HG03432 (cell line): ENCODE results near the gene SLC22A2.
"Not testable (repeated sequence)": the region's sequence is repeated elsewhere in the genome, so short reads cannot be mapped to it uniquely, and the experiment has no call there.

Experiments used
- ATAC-seq: cut with Tn5 transposase; IDR thresholded peaks from one replicate; pipeline ENCODE4 v1.9.1; 2021; ENCODE audit warnings: mild to moderate bottlenecking, moderate library complexity; ENCODE audit not compliant: unreplicated experiment

Gene SLC22A2

DNA sequence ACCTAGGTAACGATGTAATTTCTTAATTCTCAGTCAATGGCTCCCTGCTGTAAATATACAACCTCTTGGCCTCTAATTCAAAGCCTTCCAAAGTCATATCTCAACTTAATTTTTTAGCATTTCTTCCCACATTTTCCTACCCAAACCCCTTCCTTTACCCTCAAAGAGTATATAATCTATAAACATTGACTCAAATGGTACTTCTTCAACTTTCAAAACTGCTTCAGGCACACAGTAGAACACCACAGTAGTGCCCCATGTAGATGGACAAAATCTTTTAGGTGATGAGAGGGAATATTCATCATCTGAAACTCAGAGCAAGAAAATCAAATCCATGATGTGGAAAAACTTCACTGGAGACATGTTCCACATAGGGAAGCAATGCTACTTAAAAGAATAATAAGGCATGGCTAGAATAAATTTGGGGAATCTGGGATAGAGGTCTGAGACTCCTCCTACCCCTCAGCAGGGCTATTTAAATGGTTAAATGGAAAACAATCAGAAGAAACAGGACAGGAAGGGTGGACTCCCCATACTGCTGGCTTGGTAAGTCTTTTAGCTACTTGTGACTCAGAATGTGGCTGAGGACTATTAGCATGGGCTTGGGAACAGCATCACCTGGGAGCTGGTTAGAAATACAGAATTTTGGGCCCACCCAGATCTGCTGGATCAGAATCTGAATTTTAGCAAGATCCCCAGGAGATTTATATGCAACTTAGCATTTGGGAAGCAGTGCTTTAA, 6.4 kb downstream of the SLC22A2 start:
- ATAC-seq: no peak

DNA sequence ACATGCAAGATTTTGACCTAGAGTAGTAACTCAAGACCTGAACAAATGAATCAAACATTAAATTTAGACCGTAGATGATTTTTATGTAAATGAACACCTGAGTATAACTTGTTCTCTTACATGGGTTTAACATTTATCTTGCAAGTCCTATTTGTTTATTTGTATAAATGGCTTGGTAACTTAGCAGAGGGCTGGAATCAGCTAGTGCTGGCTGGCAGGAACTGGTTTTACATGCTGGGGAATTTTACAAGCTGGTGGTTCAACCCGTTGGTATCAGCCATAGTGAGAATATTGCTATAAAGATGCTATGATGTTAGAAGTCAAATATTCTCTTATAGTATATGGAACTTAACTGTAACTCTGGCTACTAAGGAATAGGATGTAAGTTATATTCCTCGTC, 8.9 kb downstream of the SLC22A2 start:
- ATAC-seq: no peak

DNA sequence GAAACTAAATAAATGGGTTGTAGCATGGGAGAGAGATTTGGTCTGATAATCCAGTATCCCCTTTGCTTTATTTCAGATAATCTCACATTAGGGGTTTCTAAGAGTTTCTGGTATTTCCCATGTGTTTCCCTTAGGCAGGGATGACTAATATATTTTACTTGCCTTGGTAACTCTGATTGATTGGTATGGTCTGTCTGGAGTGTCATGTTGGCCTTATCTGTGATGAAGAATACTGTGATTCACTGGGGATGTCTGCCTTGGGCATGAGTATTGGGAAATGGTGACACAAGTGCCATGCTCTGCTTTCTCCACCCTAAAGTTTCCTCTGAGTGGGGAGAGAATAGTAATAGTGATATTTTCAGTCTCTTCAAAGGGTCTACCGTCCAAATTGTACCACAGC, 10.1 kb downstream of the SLC22A2 start:
- ATAC-seq: no peak

DNA sequence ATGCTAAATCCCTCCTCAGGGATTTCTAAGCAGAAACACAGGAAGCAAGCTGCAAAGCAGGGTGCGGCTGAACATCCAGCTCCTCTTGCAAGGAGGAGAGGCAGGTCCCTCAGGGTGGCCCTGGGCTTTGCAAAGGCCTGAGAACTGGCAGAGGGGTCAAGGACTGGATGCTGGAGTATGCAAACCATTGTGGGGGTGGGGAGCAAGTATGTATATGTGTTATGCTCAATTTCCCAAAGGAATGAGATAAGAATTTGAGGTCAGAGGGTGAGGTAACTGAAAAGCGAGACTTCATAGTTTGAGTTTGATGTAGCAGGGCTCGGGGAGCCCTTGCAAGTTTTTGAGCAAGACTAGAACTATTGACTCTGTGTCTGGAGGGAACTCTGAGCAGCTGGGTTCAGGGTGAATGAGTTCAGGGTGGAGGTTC, 11.2 kb downstream of the SLC22A2 start:
- no peak for ATAC-seq

DNA sequence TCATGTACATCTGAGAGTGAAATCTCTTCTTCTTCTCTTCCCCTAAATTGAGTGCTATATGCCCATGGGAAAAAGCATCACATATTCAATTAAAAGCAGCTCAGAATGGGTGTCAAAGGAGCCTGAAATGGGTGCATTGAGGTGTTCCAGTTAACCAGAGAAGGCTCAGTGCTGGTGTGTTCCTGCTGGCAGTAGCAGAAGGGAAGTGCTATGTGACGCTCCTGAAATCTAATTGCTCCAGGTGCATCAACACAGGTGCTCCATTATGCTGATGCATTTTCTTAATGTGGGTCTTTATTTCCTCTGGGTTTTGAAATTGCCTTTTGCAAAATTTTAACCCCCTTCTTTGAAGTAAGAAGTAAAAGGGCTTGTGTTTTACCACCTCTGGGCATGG, 17.9 kb downstream of the SLC22A2 start:
- no peak for ATAC-seq

DNA sequence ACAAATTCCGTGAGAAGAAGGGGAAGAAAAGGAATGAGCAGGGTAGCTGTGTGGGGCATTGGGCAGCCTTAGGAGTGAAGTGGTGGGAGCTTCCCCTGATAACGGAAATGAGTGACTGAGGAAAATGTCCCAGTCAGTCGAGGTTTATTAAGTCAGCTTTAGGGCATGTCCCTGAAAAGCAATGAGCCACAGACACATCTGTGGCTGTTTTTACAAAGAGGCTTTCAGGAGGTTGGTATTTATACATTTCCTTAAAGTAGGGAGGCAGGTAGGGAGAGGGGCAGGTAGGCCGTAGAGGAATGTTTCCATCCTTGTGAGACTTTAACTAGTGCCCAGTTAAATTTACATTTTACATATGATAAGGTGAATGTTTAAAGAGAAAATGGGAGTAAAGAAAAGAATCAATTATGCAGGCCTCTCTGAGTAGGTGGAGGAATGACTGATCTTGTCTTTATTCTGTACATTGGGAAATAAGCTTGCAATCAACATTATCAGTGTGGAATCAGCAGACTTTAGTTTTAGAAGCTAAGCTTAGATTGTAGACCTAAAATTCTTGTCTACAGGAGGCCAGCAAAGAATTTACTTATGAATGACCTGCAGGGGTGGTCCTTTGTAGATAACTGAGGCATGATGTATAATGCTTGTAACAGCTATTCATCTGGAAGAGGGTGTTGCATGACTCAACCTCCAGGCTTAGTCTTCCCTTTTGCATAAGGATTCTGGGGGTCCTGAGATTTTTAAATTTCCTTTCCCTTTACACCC, 18.5 kb downstream of the SLC22A2 start:
- ATAC-seq: no peak

DNA sequence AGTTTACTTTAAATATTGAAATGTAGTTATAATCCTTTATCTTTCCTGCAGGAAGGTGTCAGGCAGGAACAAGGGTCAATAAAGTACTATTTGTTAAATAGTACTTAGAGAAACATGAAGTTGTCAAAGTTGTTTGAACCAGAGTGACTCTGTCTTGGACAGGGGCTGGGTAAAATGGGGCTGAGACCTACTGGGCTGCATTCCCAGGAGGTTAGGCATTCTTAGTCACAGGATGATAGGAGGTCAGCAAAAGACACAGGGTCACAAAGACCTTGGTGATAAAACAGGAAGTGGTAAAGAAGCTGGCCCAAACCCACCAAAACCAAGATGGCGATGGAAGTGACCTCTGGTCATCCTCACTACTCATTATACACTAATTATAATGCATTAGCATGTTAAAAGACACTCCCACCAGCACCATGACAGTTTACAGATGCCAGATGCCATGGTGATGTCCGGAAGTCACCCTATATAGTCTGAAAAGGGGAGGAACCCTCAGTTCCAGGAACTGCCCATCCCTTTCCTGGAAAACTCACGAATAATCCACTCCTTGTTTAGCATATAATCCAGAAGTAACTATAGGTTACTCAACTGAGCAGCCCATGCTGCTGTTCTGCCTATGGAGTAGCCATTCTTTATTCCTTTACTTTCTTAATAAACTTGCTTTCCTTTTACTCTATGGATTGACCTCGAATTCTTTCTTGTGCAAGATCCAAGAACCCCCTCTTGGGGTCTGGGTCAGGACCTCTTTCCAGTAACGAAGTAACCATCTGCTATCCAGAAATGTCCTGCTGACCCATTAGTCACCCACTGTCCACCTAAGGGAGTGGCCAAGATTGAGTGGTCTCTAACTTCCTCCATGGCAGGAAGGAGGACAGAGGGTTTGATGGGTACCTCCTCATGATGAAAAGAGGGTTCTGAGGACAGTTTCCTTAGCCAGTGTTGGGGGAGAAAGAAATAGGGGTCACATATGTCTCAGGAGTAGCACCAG, 19.6 kb downstream of the SLC22A2 start:
- no peak for ATAC-seq

DNA sequence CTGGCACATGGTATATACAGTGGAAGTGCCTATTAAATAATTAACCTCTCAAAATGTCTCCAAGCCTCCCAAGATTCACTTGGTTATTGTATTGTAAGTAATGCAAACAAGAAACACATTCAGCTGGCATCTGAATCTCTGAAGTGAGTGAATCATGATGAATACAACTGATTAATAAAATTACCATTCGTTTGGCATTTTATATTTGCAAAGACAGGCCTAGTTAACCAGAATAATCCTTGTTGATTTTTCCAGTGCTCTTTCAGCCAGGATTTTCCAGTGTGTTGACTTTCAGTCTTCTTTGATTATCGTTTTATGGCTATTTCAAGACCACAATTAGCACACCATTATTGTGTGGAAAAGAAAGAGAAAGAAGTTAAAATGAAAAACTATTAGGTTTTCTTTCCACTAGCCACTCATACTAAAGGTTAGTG, 20.3 kb downstream of the SLC22A2 start:
- no peak for ATAC-seq

DNA sequence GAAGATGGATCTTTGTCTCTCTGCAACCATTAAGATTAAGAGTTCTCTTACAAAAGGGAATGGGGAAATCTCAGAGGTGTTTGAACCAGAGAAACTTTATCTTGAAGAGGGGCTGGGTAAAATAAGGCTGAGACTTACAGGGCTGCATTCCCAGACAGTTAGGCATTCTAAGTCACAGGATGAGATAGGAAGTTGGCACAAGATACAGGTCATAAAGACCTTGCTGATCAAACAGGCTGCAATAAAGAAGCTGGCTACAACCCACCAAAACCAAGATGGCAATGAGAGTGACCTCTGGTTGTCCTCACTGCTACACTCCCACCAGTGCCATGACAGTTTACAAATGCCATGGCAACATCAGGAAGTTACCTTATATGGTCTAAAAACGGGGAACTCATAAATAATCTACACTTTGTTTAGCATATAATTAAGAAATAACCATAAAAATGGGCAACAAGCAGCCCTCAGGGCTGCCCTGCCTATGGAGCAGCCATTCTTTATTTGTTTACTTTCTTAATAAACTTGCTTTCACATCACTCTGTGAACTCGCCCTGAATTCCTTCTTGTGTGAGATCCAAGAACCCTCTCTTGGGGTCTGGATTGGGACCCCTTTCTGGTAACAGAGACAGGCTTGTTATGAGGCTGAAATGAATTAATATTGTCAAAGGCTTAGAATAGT, 20.9 kb downstream of the SLC22A2 start:
- ATAC-seq: not testable (repeated sequence)

DNA sequence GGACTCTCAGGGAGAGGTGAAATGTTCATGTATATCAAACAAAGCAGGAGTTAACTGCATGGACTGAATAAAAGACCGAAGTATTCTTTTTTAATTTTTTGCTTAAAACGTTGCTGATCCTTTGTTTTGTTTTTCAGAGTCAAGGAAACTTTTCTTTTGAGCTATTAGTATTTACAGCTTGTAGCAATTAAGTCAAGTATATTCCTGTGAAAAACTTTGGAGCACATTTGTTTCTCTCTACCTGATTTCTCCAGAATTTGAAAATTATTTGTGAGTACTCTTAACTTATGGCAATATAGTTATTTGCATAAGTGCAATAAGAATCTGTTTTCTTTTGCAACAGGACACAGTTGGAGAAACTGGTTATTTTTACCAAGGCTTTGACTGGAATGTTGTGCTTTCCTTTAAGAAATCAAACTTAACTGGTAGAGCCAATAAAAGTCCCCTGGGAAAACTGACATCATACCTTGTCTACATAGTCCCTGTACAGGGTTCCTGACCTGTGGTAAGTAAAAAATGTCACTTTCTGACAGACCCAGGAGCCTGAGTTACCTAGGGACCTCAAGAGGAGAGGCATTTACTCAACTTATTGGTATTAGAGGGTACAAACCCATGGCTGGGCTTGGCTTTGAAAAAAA, 22.3 kb downstream of the SLC22A2 start:
- not testable (repeated sequence) for ATAC-seq

DNA sequence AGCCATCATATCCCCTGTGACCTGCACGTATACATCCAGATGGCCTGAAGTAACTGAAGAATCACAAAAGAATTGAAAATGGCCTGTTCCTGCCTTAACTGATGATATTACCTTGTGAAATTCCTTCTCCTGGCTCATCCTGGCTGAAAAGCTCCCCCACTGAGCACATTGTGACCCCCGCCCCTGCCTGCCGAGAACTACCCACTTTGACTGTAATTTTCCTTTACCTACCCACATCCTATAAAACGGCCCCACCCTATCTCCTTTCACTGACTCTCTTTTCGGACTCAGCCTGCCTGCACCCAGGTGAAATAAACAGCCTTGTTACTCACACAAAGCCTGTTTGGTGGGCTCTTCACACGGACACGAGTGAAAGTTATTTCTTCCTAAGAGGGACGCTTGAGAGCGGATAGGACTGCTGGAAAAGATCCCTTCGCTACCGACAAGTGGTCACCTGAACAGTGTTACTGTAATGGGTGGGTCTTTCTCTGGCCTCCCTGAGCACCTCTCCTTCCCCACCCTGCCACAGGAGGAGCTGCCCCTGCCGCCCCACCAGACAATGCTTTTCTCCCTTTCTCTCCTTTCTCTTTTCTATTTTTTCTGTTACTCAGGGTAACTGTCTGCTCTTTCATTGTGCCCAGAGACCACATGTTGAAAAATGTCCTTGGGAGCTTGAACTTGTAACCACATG, 24.5 kb downstream of the SLC22A2 start:
- ATAC-seq: not testable (repeated sequence)

DNA sequence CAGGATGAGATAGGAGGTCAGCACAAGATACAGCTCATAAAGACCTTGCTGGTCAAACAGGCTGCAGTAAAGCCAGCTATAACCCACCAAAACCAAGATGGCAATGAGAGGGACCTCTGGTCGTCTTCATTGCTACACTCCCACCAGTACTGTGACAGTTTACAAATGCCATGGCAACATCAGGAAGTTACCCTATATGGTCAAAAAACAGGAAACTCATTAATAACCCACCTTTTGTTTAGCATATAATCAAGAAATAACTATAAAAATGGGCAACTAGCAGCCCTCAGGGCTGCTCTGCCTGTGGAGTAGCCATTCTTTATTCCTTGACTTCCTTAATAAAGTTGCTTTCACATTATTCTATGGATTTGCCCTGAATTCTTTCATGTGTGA, 30.9 kb downstream of the SLC22A2 start:
- no peak for ATAC-seq

DNA sequence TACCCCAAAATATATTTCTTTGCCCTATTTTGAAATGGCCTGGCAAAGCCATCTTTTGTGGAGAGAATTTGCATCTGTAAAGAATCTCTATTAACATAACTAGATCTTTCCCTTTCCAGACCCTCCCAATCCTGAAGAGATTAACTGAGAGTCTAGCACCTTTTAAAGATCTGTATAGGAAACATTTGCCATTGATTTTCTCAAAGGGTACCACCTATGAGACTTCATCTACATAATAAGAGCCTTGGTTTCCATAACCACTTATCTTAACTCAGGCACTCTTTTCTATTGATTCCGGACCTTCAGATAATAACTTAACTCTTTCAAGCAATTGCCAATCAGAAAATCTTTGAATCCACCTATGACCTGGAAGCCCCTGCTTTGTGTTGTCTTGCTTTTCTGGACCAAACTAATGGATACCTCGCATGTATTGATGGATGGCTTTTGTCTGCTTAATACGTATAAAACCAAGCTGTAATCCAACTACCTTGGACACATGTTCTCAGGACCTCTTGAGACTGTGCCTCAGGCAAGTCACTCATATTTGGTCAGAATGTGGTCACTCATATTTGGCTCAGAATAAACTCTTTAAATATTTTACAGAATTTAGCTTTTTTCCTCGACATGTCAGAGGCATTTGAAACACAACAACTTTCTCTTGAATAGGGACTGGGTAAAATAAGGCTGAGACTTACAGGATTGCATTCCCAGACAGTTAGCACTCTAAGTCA, 31.4 kb downstream of the SLC22A2 start:
- ATAC-seq: no peak

DNA sequence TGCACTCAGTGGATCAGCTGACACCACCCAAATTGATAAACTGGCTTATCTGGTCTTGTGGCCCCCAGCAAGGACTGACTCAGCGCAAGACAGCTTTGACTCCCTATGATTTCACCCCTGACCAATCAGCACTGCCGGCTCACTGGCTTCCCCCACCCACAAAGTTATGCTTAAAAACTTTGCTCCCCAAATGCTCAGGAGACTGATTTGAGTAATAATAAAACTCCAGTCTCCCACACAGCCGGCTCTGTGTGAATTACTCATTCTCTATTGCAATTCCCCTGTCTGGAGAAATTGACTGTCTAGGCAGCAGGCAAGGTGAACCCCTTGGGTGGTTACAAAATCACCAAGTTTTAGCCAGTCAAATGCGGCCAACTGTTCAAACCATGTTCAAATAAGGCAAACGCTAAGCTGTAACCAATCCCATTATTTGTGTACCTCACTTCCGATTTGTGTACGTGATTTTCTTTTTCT, 32.5 kb downstream of the SLC22A2 start:
- peak; percentile 72 for ATAC-seq

DNA sequence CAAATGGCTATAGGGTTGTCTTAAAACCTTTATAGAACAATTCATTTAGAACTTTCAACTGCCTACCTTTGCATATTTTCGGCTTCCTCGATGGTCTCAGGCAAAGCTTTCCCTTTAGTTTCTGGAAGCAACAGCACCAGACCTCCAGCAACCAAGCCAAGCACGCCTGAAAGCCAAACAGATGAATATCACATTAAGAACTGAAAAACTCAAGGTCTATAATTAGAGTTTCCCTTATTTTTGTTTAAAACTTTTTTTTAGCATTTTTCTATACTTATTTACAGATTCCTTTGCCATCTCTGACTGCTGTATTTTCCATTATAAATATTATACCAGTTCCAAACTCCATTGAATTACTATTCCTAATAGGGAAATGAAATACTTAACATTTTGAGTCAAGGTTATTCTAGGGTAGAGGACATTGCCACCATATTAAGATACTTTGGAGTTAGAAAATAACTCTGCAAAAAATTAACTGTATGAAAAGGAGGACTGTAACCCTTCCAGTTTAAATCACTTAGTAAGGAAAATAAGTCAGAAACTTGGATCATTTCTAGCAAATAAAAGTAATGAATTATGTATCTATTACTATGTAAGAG, 33.9 kb downstream of the SLC22A2 start:
- ATAC-seq: no peak

DNA sequence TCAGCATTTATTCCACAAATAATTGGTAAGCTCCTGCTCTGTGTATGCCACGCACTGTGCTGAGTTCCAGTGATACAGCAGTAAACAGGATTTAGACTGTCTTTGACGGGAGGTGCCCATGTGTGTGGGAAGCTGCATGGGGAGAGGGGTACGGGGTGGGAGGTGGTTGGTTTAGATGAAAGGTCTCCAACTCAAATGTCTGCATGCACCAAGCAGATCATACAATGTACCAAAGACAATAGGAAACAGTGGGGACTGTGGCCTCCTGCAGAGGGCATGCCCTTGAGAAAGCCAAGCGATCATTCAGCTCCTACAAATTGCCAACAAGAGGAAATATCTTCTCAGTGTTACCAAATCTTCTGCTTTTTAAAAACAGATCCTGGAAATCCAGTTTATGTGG, 36.1 kb downstream of the SLC22A2 start:
- no peak for ATAC-seq

DNA sequence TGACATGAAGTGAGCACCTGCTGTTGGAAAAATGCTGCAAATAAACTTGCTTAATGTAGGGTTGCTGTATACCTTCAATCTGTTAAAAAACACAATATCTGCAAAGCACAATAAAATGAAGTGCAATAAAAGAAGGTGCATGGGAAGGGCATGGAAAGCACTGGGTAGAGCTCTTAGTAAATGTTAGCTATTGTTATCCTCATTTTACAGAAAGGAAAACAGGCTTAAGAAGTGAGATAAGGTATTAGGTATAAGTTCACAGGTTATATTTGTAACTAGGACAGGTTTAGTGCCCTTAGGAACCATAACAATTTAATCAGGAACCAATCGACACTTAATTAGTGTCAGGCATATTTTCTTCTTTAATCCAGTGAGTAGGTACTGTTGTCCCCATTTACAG, 36.7 kb downstream of the SLC22A2 start:
- ATAC-seq: no peak

DNA sequence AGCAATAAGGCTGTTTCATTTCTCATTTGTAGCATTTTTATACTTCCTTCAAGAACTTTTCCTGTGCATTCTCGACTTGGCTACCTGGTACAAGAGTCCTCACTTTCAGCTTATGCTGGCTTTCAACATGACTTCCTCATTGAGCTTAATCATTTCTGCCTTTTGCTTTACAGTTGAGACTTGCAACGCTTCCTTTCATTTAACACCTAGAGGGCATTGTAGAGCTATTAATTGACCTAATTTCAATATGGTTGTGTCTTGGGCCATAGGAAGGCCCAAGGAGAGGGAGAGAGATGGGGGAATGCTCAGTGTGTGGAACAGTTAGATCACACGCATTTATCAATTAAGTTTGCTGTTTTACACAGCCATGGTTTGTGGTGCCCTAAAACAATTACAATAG, 37.2 kb downstream of the SLC22A2 start:
- ATAC-seq: peak; percentile 65
